Measurements from ENCODE around the gene BLMH. TPM values are rescaled to one million over a fixed set of nuclear protein-coding genes. Genes with fewer than 3 reads are reported as not detected.
A peak's percentile ranks its signal among the peaks of the same experiment; 100 is the strongest.

The BLMH gene
- total RNA-seq, 1 donor from 2014 or later: 40.3 TPM

DNA sequence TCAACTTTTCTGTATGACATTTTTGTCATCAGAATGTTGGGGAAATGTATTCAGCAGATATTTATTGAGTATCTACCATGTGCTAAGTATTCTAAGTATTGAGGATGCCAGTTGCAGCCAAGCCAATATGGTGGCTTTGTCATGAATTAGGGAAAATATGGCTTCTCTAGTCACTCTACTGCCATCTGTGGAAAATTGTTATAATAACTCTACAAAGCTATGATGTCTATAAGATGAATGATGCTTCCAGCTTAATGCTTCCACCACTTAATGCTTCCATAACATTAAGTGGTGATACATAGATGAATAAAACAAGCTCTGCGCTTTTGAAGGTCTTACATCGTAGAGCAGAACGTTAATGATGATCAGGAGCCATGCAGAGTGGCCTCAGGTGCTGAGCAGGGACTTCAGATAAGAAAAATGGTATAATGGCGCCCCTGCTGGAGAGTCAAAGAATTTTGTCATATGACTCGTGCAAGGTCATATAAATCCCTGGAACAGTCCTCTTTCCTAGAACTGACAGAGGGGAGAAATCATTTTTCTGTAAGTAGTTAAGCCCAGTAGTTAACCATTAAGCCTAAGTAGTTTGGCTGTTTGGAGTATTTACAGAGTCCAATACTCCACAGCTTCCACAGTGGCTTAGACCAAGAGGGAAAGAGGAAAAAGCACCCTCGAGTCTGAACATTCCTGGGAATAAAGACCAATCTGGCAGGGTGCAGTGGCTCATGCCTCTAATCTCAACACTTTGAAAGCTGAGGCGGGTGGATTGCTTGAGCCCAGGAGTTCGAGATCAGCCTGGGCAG, 44.8 kb upstream of the BLMH start:
- intact Hi-C loops (cut with micrococcal nuclease): loop anchor here (1.0 to 2.0 kb wide), 3 partner anchors 44 to 232 kb away; no protein-coding TSS in a partner anchor
- peak; percentile 51 for ATAC-seq (ENCODE audit: low read depth)
- H3K4me3 Mint-ChIP-seq: no peak overlapping the region

DNA sequence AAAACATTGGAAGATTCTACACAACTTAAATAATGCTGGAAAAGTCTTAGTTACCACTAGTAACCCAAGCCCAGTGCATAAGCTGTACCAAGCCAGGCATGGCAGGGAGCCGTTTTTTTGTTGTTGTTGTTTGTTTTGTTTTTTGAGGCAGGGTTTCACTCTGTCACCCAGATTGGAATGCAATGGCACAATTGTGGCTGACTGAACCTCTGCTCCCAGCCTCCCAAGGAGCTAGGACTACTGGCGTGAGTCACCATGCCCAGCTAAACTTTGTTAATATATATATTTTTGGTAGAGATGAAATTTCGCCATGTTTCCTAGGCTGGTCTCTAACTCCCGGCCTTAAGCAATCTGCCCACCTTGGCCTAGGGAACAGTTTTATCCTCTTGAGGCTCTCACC, 42.7 kb upstream of the BLMH start:
- POLR2A ChIA-PET: interaction anchor here (0.7 kb wide), 1 partner anchor 9 kb away, joined by 3 read pairs; no protein-coding TSS in a partner anchor
- H3K4me3 Mint-ChIP-seq: no peak overlapping the region
- H3K9me3 Mint-ChIP-seq: no peaks in the 10 kb centered on the region
- ATAC-seq (ENCODE audit: low read depth) (no peak), DNase-seq (no peak)
- peaks cover 13% of the 10 kb centered on the region for H3K4me1 Mint-ChIP-seq
- TF ChIP-seq, protein P1, sequence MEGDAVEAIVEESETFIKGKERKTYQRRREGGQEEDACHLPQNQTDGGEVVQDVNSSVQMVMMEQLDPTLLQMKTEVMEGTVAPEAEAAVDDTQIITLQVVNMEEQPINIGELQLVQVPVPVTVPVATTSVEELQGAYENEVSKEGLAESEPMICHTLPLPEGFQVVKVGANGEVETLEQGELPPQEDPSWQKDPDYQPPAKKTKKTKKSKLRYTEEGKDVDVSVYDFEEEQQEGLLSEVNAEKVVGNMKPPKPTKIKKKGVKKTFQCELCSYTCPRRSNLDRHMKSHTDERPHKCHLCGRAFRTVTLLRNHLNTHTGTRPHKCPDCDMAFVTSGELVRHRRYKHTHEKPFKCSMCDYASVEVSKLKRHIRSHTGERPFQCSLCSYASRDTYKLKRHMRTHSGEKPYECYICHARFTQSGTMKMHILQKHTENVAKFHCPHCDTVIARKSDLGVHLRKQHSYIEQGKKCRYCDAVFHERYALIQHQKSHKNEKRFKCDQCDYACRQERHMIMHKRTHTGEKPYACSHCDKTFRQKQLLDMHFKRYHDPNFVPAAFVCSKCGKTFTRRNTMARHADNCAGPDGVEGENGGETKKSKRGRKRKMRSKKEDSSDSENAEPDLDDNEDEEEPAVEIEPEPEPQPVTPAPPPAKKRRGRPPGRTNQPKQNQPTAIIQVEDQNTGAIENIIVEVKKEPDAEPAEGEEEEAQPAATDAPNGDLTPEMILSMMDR (IDR thresholded peaks at IDR 0.05): no peak
- intact Hi-C loops (cut with micrococcal nuclease): no loop called here
- peaks cover 4% of the 10 kb centered on the region for H3K27me3 Mint-ChIP-seq
- CTCF ChIA-PET: interaction anchor here (4.6 to 11.3 kb wide), 2 partner anchors 209 to 230 kb away, joined by 65 to 172 read pairs; no protein-coding TSS in a partner anchor
- no peaks in the 10 kb centered on the region for H3K36me3 Mint-ChIP-seq (ENCODE audit: low read depth)
- H3K27ac Mint-ChIP-seq: no peak overlapping the region

More for the DNA sequence above, 44.8 kb upstream of the BLMH start:
- TF ChIP-seq, protein P1 (IDR thresholded peaks at IDR 0.05): peak; percentile 32
- CTCF ChIA-PET: interaction anchor here (0.7 to 11.3 kb wide), 25 partner anchors 8 to 243 kb away, joined by 3 to 172 read pairs (median 4); partner anchors contain the start of genes BLMH and GOSR1
- H3K27ac Mint-ChIP-seq: no peak overlapping the region
- no peak for DNase-seq
- peaks cover 6% of the 10 kb centered on the region for H3K27me3 Mint-ChIP-seq
- no peaks in the 10 kb centered on the region for H3K9me3 Mint-ChIP-seq
- peaks cover 19% of the 10 kb centered on the region for H3K4me1 Mint-ChIP-seq
- POLR2A ChIA-PET: interaction anchor here (0.7 kb wide), 1 partner anchor 232 kb away, joined by 5 read pairs; no protein-coding TSS in a partner anchor
- H3K36me3 Mint-ChIP-seq (ENCODE audit: low read depth): no peaks in the 10 kb centered on the region

DNA sequence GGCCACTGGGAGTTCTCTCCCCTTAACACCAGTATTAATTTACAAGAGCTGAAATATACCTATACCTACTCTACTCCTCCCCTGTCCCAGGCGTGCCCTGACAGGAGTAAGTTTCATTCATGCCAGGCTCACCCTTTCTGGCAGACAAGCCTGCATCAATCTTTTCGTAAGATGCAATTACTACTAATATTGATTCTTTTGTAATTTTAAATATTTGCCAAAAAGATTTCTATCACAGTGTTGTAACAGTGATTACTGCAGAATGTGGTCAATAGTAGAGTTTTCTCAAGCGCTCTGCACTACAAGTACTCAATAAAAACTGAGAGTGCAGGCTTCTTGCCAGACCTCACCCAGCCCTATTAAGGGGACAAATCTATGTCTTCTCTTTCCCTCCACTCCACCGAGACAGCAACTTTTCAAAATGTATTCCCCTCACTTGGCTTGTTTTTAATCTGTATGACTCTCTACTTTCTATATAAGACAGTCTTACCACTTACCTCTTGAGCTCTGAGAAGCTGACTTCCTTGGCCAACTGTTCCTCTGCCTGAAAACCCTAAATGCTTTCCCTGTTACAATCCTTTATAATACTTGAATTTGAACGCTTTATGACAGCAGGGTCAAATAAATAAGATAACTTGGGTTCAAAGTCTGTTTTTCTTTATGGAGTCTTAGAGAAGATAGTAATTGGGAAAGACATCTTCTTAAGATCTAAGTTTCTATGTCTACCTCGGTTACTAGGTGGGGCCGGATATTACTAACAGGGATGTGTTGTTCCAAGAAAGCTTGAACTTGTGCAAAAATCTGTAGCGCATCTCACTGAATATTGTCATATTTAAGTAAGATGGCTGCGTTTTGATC, 42.0 kb upstream of the BLMH start, which contains the start of gene TMIGD1:
TMIGD1 (minus strand) TSS at position 555 of the 858 bp plus-strand sequence. CDS start 1,924 bp downstream, outside the sequence.
- Mint-ChIP-seq H3K4me3 (no peak within 1 kb of the TSS), H3K27me3 (peaks cover 7% of the 10 kb centered on the region), H3K36me3 (ENCODE audit: low read depth) (no peaks in the 10 kb centered on the region), H3K4me1 (peaks cover 13% of the 10 kb centered on the region), H3K9me3 (no peaks in the 10 kb centered on the region), H3K27ac (no peak within 1 kb of the TSS)
- CTCF ChIA-PET: interaction anchor here (0.7 to 11.3 kb wide), 3 partner anchors 208 to 853 kb away, joined by 4 to 172 read pairs (median 65); no protein-coding TSS in a partner anchor
- ATAC-seq (ENCODE audit: low read depth): no peak
- no peak for DNase-seq
- POLR2A ChIA-PET: interaction anchor here (0.6 to 0.7 kb wide), 4 partner anchors 8 to 420 kb away, joined by 3 to 5 read pairs (median 4); no protein-coding TSS in a partner anchor
- TF ChIP-seq, protein P1 (IDR thresholded peaks at IDR 0.05): no peak
- intact Hi-C loops (cut with micrococcal nuclease): no loop called here

DNA sequence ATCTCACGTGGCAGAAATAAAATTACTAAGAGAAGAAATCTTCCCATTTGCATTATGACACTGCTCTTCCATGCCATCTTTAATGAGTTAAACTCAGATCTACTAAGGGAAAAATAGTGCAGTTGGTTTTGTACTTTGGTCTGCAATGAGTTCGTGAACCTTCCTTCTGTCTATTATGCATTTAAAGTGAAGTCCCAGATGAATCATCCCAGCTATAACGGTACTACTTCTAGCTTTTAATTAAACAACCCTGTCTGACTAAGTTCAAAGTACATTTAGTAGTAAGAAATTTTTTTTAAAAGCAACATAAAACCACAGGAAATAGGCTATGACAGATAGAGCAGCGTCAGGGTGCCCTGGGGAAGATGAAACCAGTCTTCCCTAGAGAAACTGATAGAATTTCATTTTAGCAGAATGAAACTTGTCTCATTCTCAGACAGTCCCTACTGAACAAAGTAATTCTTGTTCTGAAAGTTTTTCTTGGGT, 40.4 kb upstream of the BLMH start:
- H3K27me3 Mint-ChIP-seq: peaks cover 7% of the 10 kb centered on the region
- no peak for DNase-seq
- H3K4me1 Mint-ChIP-seq: peaks cover 13% of the 10 kb centered on the region
- no peaks in the 10 kb centered on the region for H3K36me3 Mint-ChIP-seq (ENCODE audit: low read depth)
- H3K9me3 Mint-ChIP-seq: no peaks in the 10 kb centered on the region
- intact Hi-C loops (cut with micrococcal nuclease): no loop called here
- CTCF ChIA-PET: no interaction called here
- TF ChIP-seq, protein P1 (IDR thresholded peaks at IDR 0.05): no peak
- POLR2A ChIA-PET: interaction anchor here (0.5 to 1.4 kb wide), 3 partner anchors 13 to 484 kb away, joined by 3 to 5 read pairs (median 5); partner anchors contain the start of gene BLMH
- no peak overlapping the region for H3K27ac Mint-ChIP-seq
- peak; percentile 76 for ATAC-seq (ENCODE audit: low read depth)
- H3K4me3 Mint-ChIP-seq: peak overlapping the region; percentile 8

All from activated B cell treated with CpG ODN at 0.5 μM for 24 hours (primary cell).